8988T (cell line): Measurements from ENCODE around the gene SCYGR2.
"Not testable (repeated sequence)": the region's sequence is repeated elsewhere in the genome, so short reads cannot be mapped to it uniquely, and the experiment has no call there.

Experiments
- DNase-seq: peaks from one replicate; pipeline ENCODE4 v3.0.0; 2011

The SCYGR2 gene, protein sequence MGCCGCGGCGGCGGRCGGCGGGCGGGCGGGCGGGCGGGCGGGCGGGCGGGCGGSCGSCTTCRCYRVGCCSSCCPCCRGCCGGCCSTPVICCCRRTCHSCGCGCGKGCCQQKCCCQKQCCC

GRCh38 chr2:227598835-227599503 lies at the start of gene SCYGR2:
SCYGR2 (plus strand) TSS chr2:227598893; CDS start chr2:227598893, 0 bp downstream.
- not testable (repeated sequence) for DNase-seq

DNA sequence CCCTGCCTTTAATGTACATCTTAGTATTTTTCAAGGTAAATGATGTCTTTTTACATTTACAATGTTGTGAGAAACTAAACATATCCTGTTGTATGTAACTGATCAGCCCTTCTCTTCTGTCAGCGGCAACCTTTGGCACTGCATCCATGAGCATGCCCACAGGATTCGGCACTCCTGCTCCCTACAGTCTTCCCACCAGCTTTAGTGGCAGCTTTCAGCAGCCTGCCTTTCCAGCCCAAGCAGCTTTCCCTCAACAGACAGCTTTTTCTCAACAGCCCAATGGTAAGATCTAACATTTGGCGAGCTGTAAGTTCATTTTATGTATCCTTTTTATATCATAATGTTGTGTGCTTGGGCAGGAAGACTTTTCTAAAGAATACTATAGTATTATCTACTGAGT lies 46.9 kb upstream of the SCYGR2 start:
- no peak for DNase-seq

- DNase-seq = no peak
These were observed 36.1 kb upstream of the SCYGR2 start for GRCh38 chr2:227562581-227562980.

DNA sequence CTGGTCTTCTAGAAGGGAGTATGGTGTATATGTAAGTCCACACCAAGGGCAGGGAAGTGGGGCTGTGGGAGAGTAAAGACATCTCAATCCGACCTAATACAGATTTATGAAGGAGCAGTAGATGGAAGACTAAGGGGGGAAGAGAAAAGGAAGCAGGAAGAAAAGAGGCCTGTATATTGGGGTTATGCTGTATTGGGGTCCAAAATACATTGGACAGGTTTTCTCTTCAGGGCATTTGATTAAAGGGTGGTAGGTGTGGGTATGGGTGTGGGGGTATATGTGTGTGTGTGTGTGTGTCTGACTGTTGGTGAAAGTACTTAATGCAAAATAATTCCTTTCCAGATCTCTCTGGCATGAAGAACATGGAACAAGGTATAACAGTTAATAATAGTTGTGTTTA lies 33.6 kb upstream of the SCYGR2 start:
- no peak for DNase-seq

- no peak for DNase-seq
These were observed 32.7 kb upstream of the SCYGR2 start for GRCh38 chr2:227566012-227566411.

DNA sequence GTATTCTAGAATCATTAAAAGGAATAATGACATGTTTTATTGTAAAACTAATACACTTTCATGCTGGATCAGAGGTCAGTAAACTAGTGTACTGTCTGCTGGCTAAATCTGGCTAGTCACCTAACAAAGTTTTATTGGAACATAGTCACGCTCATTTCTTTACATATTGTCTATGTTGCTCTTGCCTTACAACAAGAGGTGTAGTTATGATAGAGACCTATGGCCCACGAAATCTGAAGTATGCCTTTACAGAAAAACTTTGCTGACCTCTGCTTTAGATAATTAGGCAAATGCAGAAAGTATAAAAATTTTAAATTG lies 29.9 kb upstream of the SCYGR2 start:
- DNase-seq = no peak

DNA sequence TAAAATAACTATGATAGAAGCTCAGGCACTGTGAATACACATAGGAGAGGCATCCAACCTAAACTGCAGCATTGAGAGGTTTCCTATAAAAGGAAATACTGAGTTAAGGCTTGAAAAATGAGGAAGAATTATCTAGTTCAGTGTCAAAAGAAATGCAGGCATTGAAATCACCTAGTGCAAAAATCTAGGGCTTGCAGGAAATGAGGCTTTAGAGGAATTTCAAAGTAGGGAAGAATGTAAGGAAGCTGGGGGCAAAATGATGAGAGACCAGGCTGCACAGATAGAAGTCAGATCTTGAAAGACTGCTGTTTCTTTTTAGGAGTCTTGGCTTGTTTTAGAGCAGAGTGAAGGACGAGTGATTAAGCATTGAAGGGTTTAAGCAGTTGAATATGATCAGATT lies 28.1 kb upstream of the SCYGR2 start:
- DNase-seq = no peak

- DNase-seq = no peak
These were observed 22.6 kb upstream of the SCYGR2 start for GRCh38 chr2:227576110-227576509.

DNA sequence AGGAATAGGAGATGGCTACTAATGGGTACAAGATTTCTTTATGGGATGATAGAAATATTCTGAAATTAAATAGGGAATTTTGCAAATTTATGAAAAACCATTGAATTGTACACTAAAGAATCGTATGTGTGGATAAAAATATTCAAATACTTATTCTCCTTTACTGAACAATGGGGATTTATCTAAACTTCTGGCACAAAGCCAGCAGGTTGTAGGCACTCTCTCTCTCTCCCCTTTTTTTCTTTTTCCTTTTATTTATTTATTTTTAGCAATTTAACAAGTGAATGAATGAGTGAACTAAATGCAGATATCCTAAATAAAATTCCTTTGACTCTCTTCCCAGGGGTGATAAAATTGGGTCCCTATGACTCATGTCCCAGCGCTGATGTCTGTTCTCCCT lies 21.9 kb upstream of the SCYGR2 start:
- DNase-seq = no peak

DNA sequence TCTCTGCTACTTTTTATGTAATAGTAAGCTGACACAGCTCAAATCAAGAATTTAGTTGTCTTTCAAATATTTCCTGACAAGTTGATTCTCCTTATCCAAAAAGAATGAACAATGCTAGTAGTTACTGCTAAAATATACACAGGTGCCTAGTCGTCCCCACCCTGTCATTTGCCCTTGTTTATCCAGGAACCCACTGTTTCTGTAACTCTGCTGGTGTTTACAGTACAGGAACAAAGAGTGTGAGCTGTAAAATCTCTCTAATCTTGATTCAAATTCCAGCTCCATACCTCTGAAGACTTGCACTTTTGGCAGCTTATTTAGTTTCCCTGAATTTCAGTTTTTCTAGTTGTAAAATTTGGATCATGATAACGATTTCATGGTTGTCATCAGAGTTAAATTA lies 21.1 kb upstream of the SCYGR2 start:
- no peak for DNase-seq

GRCh38 chr2:227578642-227579041 lies 20.1 kb upstream of the SCYGR2 start:
- DNase-seq = no peak

DNA sequence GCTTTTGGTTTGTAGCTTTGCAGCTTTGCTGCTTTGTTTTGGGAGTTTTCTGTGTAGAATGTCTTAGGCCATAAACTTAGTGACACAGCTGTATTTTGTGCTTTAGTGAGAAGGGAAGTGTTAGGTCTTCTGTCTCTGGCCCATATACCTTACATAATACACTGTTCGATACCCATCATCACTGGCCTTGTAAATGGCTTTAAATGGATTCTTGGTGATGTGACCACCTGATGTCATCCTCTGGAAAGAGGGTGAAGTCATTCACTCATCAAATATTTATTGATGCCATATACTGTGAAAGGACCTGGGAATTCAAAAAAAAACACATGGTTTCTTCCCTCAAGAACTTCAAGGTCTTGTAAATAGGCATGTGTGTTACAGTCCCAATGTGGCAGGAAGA lies 18.9 kb upstream of the SCYGR2 start:
- no peak for DNase-seq

DNA sequence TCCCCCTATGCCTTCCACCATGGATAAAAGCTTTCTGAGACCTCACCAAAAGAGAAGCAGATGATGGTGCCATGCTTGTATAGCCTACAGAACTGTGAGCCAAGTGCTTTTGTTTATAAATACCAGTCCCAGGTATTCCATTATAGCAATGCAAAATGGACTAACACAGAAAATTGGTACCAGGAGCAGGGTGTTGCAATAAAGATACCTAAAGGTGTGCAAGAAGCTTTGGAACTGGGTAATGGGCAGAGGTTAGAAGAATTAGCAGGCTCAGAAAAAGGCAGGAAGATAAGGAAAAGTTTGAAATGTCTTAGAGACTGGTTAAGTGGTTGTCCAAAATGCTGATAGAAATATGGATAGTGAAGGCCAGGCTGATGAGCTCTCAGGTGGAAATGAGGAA lies 16.3 kb upstream of the SCYGR2 start:
- no peak for DNase-seq

GRCh38 chr2:227592694-227593387 lies 5.9 kb upstream of the SCYGR2 start:
- no peak for DNase-seq

DNA sequence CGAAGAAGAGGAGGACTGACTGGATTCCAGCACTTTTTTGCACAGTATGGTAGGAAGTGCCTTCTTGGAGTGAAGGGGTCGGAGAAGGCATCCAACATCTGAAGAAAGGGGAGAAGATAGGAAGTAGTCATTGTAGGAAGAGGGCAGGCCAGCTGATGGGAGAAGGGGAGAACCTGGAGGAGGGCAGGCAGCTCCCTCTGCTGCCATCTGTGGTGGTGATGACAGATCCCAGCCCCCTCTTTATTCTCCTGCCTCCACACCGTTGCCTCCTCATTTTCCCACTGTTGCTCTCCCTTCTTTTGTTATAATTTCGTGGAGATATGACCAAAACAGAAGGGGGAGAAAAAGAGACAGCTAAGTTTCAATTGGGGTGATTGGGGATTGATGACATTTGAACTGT lies 2.9 kb upstream of the SCYGR2 start:
- no peak for DNase-seq

GRCh38 chr2:227597036-227597435 lies 1.7 kb upstream of the SCYGR2 start:
- no peak for DNase-seq

- DNase-seq = no peak
These were observed 695 bp upstream of the SCYGR2 start for GRCh38 chr2:227597998-227598397.

DNA sequence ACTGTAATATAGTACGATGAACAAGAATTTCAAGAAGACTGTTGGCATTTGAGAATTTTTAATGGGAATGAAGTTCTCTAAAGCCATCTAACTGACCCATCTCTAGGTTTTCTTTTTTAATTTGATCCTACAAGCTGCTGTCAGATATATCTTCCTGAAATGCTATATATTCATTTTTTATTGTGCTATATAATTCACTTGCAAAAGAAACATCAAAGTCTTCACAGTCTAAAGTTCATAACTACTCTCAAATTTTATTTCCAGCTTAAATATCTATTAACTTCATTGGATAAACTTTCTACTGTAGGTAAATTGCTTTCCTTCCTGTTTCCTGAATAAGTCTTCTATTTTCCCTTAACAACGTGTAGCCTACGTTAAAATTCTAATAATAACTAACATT lies 3.7 kb downstream of the SCYGR2 start:
- DNase-seq = no peak

DNA sequence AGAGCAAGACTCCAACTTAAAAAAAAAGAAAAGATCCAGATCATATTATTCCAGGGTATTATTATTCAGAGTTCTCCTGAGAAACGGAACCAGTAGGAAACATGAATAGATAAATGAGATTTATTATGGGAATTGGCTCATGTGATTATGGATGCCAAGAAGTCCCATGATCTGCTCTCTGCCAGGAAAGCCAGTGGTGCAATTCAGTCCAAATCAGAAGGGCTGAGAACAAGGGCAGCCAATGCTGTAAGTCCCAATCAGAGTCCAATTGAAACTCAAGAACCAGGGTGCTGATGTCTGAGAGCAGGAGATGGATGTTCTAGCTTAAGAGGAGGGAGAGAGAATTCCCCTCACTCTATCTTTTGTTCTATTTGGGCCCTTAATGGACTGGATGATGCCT lies 7.8 kb downstream of the SCYGR2 start:
- no peak for DNase-seq

DNA sequence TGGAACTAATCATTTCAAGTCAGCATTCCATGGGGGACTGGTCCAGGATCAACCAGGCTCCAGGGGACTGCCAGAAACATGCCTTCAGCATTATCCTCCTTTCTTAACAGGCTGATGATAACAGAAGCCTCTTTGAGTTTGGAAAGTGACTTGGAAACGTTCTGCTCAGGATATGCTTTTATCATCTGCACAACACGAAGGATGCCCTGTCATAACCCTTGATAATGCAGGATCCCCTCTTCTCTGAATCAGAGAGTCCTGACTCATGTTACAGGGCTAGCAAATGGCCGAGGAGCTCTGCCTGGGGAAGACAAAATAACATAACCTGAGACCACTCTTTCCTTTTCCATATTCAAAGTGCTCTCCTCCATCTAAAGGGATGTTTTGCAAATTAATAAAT lies 9.2 kb downstream of the SCYGR2 start:
- no peak for DNase-seq

DNA sequence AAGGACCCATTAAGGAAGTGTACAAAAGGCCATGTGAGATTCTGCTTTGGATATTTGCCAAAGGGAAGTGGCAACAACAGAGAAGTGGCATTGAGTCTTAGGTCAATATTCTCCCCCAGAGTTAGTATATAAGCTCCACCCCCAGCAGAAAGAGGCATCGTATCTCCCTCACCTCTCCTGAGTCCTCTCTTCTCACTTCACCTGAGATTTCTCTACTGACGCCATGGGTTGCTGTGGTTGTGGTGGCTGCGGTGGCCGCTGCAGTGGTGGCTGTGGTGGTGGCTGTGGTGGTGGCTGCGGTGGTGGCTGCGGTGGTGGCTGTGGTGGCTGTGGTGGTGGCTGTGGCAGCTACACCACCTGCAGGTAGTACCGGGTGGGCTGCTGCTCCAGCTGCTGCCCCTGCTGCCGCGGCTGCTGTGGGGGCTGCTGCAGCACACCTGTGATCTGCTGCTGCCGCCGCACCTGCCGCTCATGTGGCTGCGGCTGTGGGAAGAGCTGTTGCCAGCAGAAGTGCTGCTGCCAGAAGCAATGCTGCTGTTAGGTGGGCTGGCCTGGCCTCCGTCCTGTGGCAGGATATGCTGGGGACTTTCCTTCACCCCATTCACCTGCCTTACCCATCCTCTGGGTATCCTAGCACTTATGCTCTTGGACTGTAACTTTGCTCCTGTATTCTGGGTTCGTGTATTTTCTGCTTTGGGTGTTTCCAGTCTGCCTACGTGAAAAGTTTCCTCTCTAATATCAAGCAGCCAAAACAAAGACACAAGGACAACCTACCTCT lies 10.1 kb downstream of the SCYGR2 start:
- no peak for DNase-seq

DNA sequence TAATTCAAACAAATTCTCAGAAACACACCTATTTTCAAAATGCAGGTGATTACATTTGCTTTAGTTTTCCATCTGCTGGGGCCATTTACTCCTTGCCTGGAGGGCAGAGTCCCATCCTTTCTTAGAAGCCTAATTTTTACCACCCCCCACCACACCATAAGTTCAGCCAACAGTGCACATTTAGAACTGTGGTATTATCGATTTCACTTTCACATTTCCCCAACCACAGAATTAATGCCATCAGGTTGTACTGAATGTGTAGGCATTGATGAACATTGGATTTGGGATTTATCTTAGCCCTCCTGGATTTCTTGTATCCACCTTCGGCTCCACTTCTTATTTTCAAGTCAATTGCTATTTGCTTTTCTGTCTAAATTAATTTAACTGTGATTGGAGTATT lies 11.4 kb downstream of the SCYGR2 start:
- DNase-seq = no peak

GRCh38 chr2:227612546-227613271 lies 14.0 kb downstream of the SCYGR2 start:
- no peak for DNase-seq
